Fibroblast of lung (primary cell): ENCODE results near the gene IGFBP1. TPM values are rescaled to one million over a fixed set of nuclear protein-coding genes. Genes with fewer than 3 reads are reported as not detected.
A peak's percentile ranks its signal among the peaks of the same experiment; 100 is the strongest.

Experiments
- DNase-seq, 2 donors: peaks; one replicate each; pipeline versions ENCODE4 v3.0.0 to v3.0.0-alpha.2; 2010; ENCODE audit warnings: low read depth in 2 of 2
- H2AFZ ChIP-seq: 2 replicates; pipeline ENCODE4 v1.5.1; 2012; ENCODE audit warnings: low read length, control low read depth, inconsistent platforms
- H3K27ac ChIP-seq: 2 replicates; pipeline ENCODE4 v1.5.1; 2011; ENCODE audit warnings: low read length, control low read depth; ENCODE audit not compliant: insufficient read depth
- H3K27me3 ChIP-seq: 2 replicates; pipeline ENCODE4 v1.5.1; 2011; ENCODE audit warnings: mild to moderate bottlenecking, low read length; ENCODE audit not compliant: control insufficient read depth, insufficient read depth
- H3K36me3 ChIP-seq: 2 replicates; pipeline ENCODE4 v1.5.1; 2011; ENCODE audit warnings: low read length; ENCODE audit not compliant: control insufficient read depth, insufficient read depth
- H3K4me1 ChIP-seq: 2 replicates; pipeline ENCODE4 v1.5.1; 2011; ENCODE audit warnings: low read length; ENCODE audit not compliant: control insufficient read depth, insufficient read depth; ENCODE audit errors: extremely low read depth
- H3K4me2 ChIP-seq: 2 replicates; pipeline ENCODE4 v1.5.1; 2011; ENCODE audit warnings: low read length, control low read depth; ENCODE audit not compliant: insufficient read depth; ENCODE audit errors: extremely low read depth
- H3K4me3 ChIP-seq, 4 experiments: fragments of 200-600 bp in 1 of 4; sonication (generic) in 1 of 4; replicated peaks in 1 of 4; 2 replicates each; pipeline ENCODE4 v1.5.1; 2011 to 2016; ENCODE audit warnings: low read length in 4 of 4, low read depth in 3 of 4, mild to moderate bottlenecking in 3 of 4, control low read depth in 2 of 4, inconsistent platforms in 1 of 4, mixed read lengths in 1 of 4; ENCODE audit not compliant: insufficient read depth in 1 of 4; ENCODE audit errors: control extremely low read depth in 1 of 4
- H3K79me2 ChIP-seq: 2 replicates; pipeline ENCODE4 v1.5.1; 2012; ENCODE audit warnings: mild to moderate bottlenecking, low read length, inconsistent platforms; ENCODE audit not compliant: control insufficient read depth, insufficient read depth
- H3K9ac ChIP-seq: 2 replicates; pipeline ENCODE4 v1.5.1; 2011; ENCODE audit warnings: mild to moderate bottlenecking, low read length, control low read depth; ENCODE audit not compliant: insufficient read depth
- H3K9me3 ChIP-seq: 2 replicates; pipeline ENCODE4 v1.5.1; 2012; ENCODE audit warnings: low read depth, low read length; ENCODE audit not compliant: control insufficient read depth, insufficient read depth
- H4K20me1 ChIP-seq: 2 replicates; pipeline ENCODE4 v1.5.1; 2011; ENCODE audit warnings: low read length; ENCODE audit not compliant: control insufficient read depth, insufficient read depth; ENCODE audit errors: extremely low read depth
- CTCF ChIP-seq, 2 donors: IDR thresholded peaks in 1 of 2; conservative IDR thresholded peaks in 1 of 2; 1 replicate in 1 of 2; 2 replicates in 1 of 2; pipeline ENCODE4 v1.5.1; 2011 to 2012; ENCODE audit warnings: low read length in 2 of 2, control low read depth in 1 of 2, inconsistent platforms in 1 of 2, low read depth in 1 of 2, mild to moderate bottlenecking in 1 of 2
- EZH2 ChIP-seq: IDR thresholded peaks from 2 replicates; pipeline ENCODE4 v1.5.1; 2012; ENCODE audit warnings: low read length, control low read depth, mild to moderate bottlenecking; ENCODE audit errors: missing control alignments
- polyA plus RNA-seq, 2 donors: library from polyadenylated mRNA; depleted of rRNA in 1 of 2; stranded (reverse) in 1 of 2; unstranded in 1 of 2; fragments of >200 nt; gene quantifications; 2 replicates each; pipeline ENCODE4 v1.2.1, GENCODE V29; 2011 to 2012; ENCODE audit warnings: missing spikeins in 1 of 2
- total RNA-seq: library from RNA; depleted of rRNA; stranded (reverse); fragments of >200 nt; gene quantifications from 2 replicates; pipeline ENCODE4 v1.2.1, GENCODE V29; 2014

IGFBP1 gene
- total and polyA plus RNA-seq, 2 donors (not counting 1 experiment from before 2014, with no cell fraction given): not detected

GRCh38 chr7:45882465-45882810 is 5.8 kb upstream of the IGFBP1 start:
- H2AFZ ChIP-seq: no peak overlapping the region
- H4K20me1 ChIP-seq: no peaks in the 10 kb centered on the region
- DNase-seq: no peak
- no peaks in the 10 kb centered on the region for H3K79me2 ChIP-seq
- H3K4me3 ChIP-seq: no peak overlapping the region
- H3K9me3 ChIP-seq: no peaks in the 10 kb centered on the region
- no peaks in the 10 kb centered on the region for H3K27me3 ChIP-seq
- no peak overlapping the region for H3K9ac ChIP-seq
- H3K4me2 ChIP-seq: no peak overlapping the region
- H3K36me3 ChIP-seq: no peaks in the 10 kb centered on the region
- TF ChIP-seq EZH2: no peak
- TF ChIP-seq CTCF (conservative IDR thresholded peaks at IDR 0.05 in 1 of 2, IDR thresholded peaks at IDR 0.05 in 1 of 2; ENCODE audit: low read depth in 1 of 2, low read length in 2 of 2): no peak
- H3K4me1 ChIP-seq: no peaks in the 10 kb centered on the region
- H3K27ac ChIP-seq: no peak overlapping the region

- Histone ChIP-seq H3K27me3 (peaks cover 5% of the 10 kb centered on the region), H3K9ac (no peak overlapping the region), H3K4me3 (no peak overlapping the region), H3K9me3 (no peaks in the 10 kb centered on the region), H3K36me3 (no peaks in the 10 kb centered on the region), H2AFZ (no peak overlapping the region), H3K4me1 (no peaks in the 10 kb centered on the region), H3K79me2 (no peaks in the 10 kb centered on the region), H3K4me2 (no peak overlapping the region), H3K27ac (no peak overlapping the region), H4K20me1 (no peaks in the 10 kb centered on the region)
- TF ChIP-seq EZH2 (no peak), CTCF (conservative IDR thresholded peaks at IDR 0.05 in 1 of 2, IDR thresholded peaks at IDR 0.05 in 1 of 2; ENCODE audit: low read depth in 1 of 2, low read length in 2 of 2) (no peak)
- no peak for DNase-seq
Measured at GRCh38 chr7:45884136-45884535, 4.2 kb upstream of the IGFBP1 start.

- no peak overlapping the region for H3K9ac ChIP-seq
- TF ChIP-seq EZH2: no peak
- TF ChIP-seq CTCF (conservative IDR thresholded peaks at IDR 0.05 in 1 of 2, IDR thresholded peaks at IDR 0.05 in 1 of 2; ENCODE audit: low read depth in 1 of 2, low read length in 2 of 2): no peak
- no peaks in the 10 kb centered on the region for H3K9me3 ChIP-seq
- H3K4me2 ChIP-seq: no peak overlapping the region
- no peaks in the 10 kb centered on the region for H3K79me2 ChIP-seq
- H3K4me3 ChIP-seq: no peak overlapping the region
- H3K27me3 ChIP-seq: peaks cover 12% of the 10 kb centered on the region
- no peaks in the 10 kb centered on the region for H3K4me1 ChIP-seq
- H2AFZ ChIP-seq: no peak overlapping the region
- H4K20me1 ChIP-seq: no peaks in the 10 kb centered on the region
- DNase-seq: peak in 1 of 2 donors; percentile 25
- H3K27ac ChIP-seq: no peak overlapping the region
- no peaks in the 10 kb centered on the region for H3K36me3 ChIP-seq
Measured at GRCh38 chr7:45885264-45885882, 2.9 kb upstream of the IGFBP1 start.
